Endothelial cell of umbilical vein (primary cell): ENCODE data around the gene MAFF. TPM values are rescaled to one million over a fixed set of nuclear protein-coding genes. Genes with fewer than 3 reads are reported as not detected.

Source experiments
- BruUV-seq: library from RNA; stranded (reverse); fragments of 400-500 nt; replicated peaks from 2 replicates; lab custom pipeline; 2021; lab: Mats Ljungman, UMichigan
- CTCF ChIA-PET: fragments of 300-600, 350-600 bp; sonication (Branson Sonifier 250); formaldehyde crosslinking; loops from one replicate; lab custom pipeline; 2021; ENCODE audit warnings: antibody characterized with exemption, inconsistent platforms; lab: Charles Lee
- POLR2A ChIA-PET: fragments of 300-600, 350-600 bp; sonication (Branson Sonifier 250); formaldehyde crosslinking; loops from one replicate; lab custom pipeline; 2021; ENCODE audit warnings: antibody characterized with exemption, inconsistent platforms; lab: Charles Lee
- DNase-seq: peaks from one replicate; pipeline ENCODE4 v3.0.0-alpha.2; 2011; ENCODE audit warnings: low read depth, low spot score
- FAIRE-seq: peaks from 2 replicates; lab custom pipeline; 2011; peaks lifted over from hg19 to GRCh38; lab: Jason Lieb, UNC
- H2AFZ ChIP-seq: 2 replicates; pipeline ENCODE4 v1.6.0; 2012; ENCODE audit warnings: low read depth, low read length, control low read depth, inconsistent platforms
- H3K27ac ChIP-seq: 2 replicates; pipeline ENCODE4 v1.5.1; 2011; ENCODE audit warnings: low read depth, mild to moderate bottlenecking, control low read depth, low read length, moderate library complexity; ENCODE audit not compliant: insufficient read depth
- H3K27me3 ChIP-seq, 2 experiments: 2 replicates each; pipeline versions ENCODE4 v1.6.0 to v1.6.1; 2011; ENCODE audit warnings: low read length in 2 of 2, mixed read lengths in 1 of 2; ENCODE audit not compliant: control insufficient read depth in 2 of 2, insufficient read depth in 2 of 2
- H3K36me3 ChIP-seq, 2 experiments: 2 replicates in 1 of 2; 3 replicates in 1 of 2; pipeline ENCODE4 v1.5.1; 2011; ENCODE audit warnings: low read length in 2 of 2, mild to moderate bottlenecking in 1 of 2, moderate library complexity in 1 of 2; ENCODE audit not compliant: control insufficient read depth in 2 of 2, insufficient read depth in 2 of 2; ENCODE audit errors: extremely low read depth in 1 of 2
- H3K4me1 ChIP-seq: 3 replicates; pipeline ENCODE4 v1.5.1; 2011; ENCODE audit warnings: mild to moderate bottlenecking, low read length; ENCODE audit not compliant: control insufficient read depth, insufficient read depth; ENCODE audit errors: extremely low read depth
- H3K4me2 ChIP-seq: 2 replicates; pipeline ENCODE4 v1.6.1; 2011; ENCODE audit warnings: low read length, control low read depth, mixed read lengths; ENCODE audit not compliant: insufficient read depth
- H3K4me3 ChIP-seq, 3 experiments: fragments of 200-600 bp in 1 of 3; sonication (generic), shearing (Covaris generic) in 1 of 3; replicated peaks in 1 of 3; 2 replicates each; pipeline ENCODE4 v1.5.1; 2011 to 2016; ENCODE audit warnings: control low read depth in 3 of 3, low read length in 3 of 3, mild to moderate bottlenecking in 2 of 3, inconsistent platforms in 1 of 3, low read depth in 1 of 3, moderate library complexity in 1 of 3; ENCODE audit not compliant: insufficient read depth in 1 of 3
- H3K79me2 ChIP-seq: 2 replicates; pipeline ENCODE4 v1.6.0; 2012; ENCODE audit warnings: low read length, inconsistent platforms; ENCODE audit not compliant: control insufficient read depth, insufficient read depth
- H3K9ac ChIP-seq: replicated peaks from 2 replicates; pipeline ENCODE3; 2011; ENCODE audit warnings: low read length, control low read depth; ENCODE audit not compliant: insufficient read depth; ENCODE audit errors: extremely low read depth
- H3K9me1 ChIP-seq: replicated peaks from 3 replicates; pipeline ENCODE4 v1.6.0; 2011; ENCODE audit warnings: mild to moderate bottlenecking, low read length; ENCODE audit not compliant: control insufficient read depth, insufficient read depth; ENCODE audit errors: extremely low read depth
- H3K9me3 ChIP-seq: replicated peaks from 2 replicates; pipeline ENCODE4 v1.5.1; 2012; ENCODE audit warnings: low read length, inconsistent platforms; ENCODE audit not compliant: control insufficient read depth, insufficient read depth
- H4K20me1 ChIP-seq: replicated peaks from 2 replicates; pipeline ENCODE3; 2011; ENCODE audit warnings: mild to moderate bottlenecking, low read length; ENCODE audit not compliant: control insufficient read depth, insufficient read depth; ENCODE audit errors: extremely low read depth
- EZH2 ChIP-seq: IDR thresholded peaks from 2 replicates; pipeline ENCODE4 v1.6.1; 2012; ENCODE audit warnings: borderline replicate concordance, low read depth, mild to moderate bottlenecking, moderate library complexity, low read length, inconsistent platforms; ENCODE audit not compliant: severe bottlenecking
- FOS ChIP-seq: IDR thresholded peaks from 2 replicates; pipeline ENCODE4 v1.6.1; 2011; ENCODE audit warnings: mild to moderate bottlenecking, low read length, moderate library complexity, borderline replicate concordance; ENCODE audit not compliant: insufficient read depth
- GATA2 ChIP-seq: IDR thresholded peaks from 2 replicates; pipeline ENCODE4 v1.7.0; 2011; ENCODE audit warnings: low read depth, mild to moderate bottlenecking, moderate library complexity, mixed read lengths, low read length; ENCODE audit not compliant: insufficient read length, insufficient read depth
- JUN ChIP-seq: IDR thresholded peaks from 2 replicates; pipeline ENCODE4 v1.6.1; 2011; ENCODE audit warnings: borderline replicate concordance, low read depth; ENCODE audit not compliant: insufficient read length, insufficient read depth
- MYC ChIP-seq: IDR thresholded peaks from one replicate; pipeline ENCODE4 v1.6.1; 2011; ENCODE audit warnings: mild to moderate bottlenecking, low read depth, low read length
- POLR2A ChIP-seq: IDR thresholded peaks from 2 replicates; pipeline ENCODE4 v1.6.1; 2012; ENCODE audit warnings: low read depth, mild to moderate bottlenecking, control low read depth, low read length
- POLR2AphosphoS5 ChIP-seq: IDR thresholded peaks from 2 replicates; pipeline ENCODE4 v1.6.1; 2012; ENCODE audit warnings: low read depth, mild to moderate bottlenecking, control low read depth, low read length, moderate library complexity; ENCODE audit not compliant: insufficient read depth
- dilution Hi-C: fragments of 300-500 bp; cut with MboI; formaldehyde crosslinking; loops from one replicate; pipeline ENCODE4 v1.15.0; 2019; ENCODE audit warnings: low sequenced_read_pairs; ENCODE audit not compliant: extremely low pct_ligation_motif_present
- intact Hi-C: fragments of 100-400 bp; cut with micrococcal nuclease; formaldehyde crosslinking; loops from one replicate; pipeline ENCODE4 v1.10.0; 2022
- polyA plus RNA-seq, 4 experiments: library from polyadenylated mRNA; depleted of rRNA in 3 of 4; stranded (reverse) in 3 of 4; unstranded in 1 of 4; fragments of >200 nt; gene quantifications; 2 replicates each; pipeline versions ENCODE4 v1.2.1 to v1.2.3, GENCODE V29; 2011 to 2012; ENCODE audit warnings: missing spikeins in 1 of 4
- small RNA-seq: library from RNA; depleted of rRNA; stranded (forward); fragments of <200 nt; gene quantifications from one replicate; pipeline ENCODE3, GENCODE V24; 2012; ENCODE audit warnings: low replicate concordance, low read depth; ENCODE audit not compliant: insufficient read depth, insufficient read length
- total RNA-seq: library from RNA; stranded (reverse); gene quantifications from 2 replicates; pipeline ENCODE4 v1.2.3, GENCODE V29; 2021
- TF ChIP-seq, protein P1 (sequence below): IDR thresholded peaks from 2 replicates; pipeline ENCODE4 v1.6.1; 2011; ENCODE audit not compliant: insufficient read depth, insufficient read length
- TF ChIP-seq, protein P2 (sequence below), 2 donors: IDR thresholded peaks; 1 replicate in 1 of 2; 2 replicates in 1 of 2; pipeline ENCODE4 v1.5.1; 2011; ENCODE audit warnings: low read length in 2 of 2, mild to moderate bottlenecking in 2 of 2, moderate library complexity in 2 of 2, control low read depth in 1 of 2, inconsistent platforms in 1 of 2, low read depth in 1 of 2; ENCODE audit not compliant: insufficient read depth in 1 of 2; ENCODE audit errors: extremely low read depth in 1 of 2

Gene MAFF
- total and polyA plus RNA-seq, 2 donors (not counting 3 experiments of a cell fraction or from before 2014, with no cell fraction given): 29.0 to 61.2 TPM

DNA sequence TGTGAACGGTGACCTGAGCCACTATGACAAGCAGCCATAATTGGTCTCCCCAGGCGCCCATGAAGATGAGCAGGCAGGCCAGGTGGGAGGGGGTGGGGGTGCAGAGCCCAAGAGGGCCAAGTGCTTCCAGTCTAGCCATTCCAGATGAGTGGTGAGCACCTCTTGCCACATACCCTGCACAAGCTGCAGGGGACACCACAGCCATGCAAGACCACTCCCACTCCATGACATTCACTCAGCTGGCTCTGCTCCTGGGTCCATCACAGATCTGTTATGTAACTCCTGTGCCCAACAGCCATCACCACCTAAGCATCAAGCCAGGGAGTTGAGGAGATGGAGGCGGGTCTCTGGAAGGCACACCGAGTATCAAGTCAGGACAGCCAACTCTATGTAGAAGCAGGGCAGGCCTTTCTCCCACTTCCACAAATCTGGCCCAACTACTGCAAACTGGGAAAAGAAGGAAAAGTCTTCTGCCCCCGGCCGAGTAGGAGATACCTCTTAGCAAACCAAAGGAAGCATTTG lies 62.6 kb downstream of the MAFF start:
- peaks cover 4% of the 10 kb centered on the region for H3K4me1 ChIP-seq
- peaks cover 0 to 5% of the 10 kb centered on the region in 2 experiments for H3K36me3 ChIP-seq
- peaks cover 82% of the 10 kb centered on the region for H3K79me2 ChIP-seq
- no peak overlapping the region for H3K27ac ChIP-seq
- no peaks in the 10 kb centered on the region for H4K20me1 ChIP-seq
- dilution Hi-C loops (no loop called here), intact Hi-C loops (no loop called here)
- no peak overlapping the region for H2AFZ ChIP-seq
- FAIRE-seq (no peak), DNase-seq (no peak)
- no peaks in the 10 kb centered on the region for H3K9me3 ChIP-seq
- POLR2A ChIA-PET: no interaction called here
- no peak overlapping the region for H3K4me3 ChIP-seq
- H3K9me1 ChIP-seq: no peaks in the 10 kb centered on the region
- no peak overlapping the region for H3K4me2 ChIP-seq
- CTCF ChIA-PET: no interaction called here
- H3K9ac ChIP-seq: no peak overlapping the region
- TF ChIP-seq POLR2A (no peak), FOS (no peak), JUN (no peak), POLR2AphosphoS5 (no peak), GATA2 (no peak), MYC (no peak), EZH2 (no peak)
- TF ChIP-seq, protein P1, sequence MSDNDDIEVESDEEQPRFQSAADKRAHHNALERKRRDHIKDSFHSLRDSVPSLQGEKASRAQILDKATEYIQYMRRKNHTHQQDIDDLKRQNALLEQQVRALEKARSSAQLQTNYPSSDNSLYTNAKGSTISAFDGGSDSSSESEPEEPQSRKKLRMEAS: no peak
- TF ChIP-seq, protein P2, sequence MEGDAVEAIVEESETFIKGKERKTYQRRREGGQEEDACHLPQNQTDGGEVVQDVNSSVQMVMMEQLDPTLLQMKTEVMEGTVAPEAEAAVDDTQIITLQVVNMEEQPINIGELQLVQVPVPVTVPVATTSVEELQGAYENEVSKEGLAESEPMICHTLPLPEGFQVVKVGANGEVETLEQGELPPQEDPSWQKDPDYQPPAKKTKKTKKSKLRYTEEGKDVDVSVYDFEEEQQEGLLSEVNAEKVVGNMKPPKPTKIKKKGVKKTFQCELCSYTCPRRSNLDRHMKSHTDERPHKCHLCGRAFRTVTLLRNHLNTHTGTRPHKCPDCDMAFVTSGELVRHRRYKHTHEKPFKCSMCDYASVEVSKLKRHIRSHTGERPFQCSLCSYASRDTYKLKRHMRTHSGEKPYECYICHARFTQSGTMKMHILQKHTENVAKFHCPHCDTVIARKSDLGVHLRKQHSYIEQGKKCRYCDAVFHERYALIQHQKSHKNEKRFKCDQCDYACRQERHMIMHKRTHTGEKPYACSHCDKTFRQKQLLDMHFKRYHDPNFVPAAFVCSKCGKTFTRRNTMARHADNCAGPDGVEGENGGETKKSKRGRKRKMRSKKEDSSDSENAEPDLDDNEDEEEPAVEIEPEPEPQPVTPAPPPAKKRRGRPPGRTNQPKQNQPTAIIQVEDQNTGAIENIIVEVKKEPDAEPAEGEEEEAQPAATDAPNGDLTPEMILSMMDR (IDR thresholded peaks at IDR 0.05; ENCODE audit: extremely low read depth in 1 of 2, insufficient read depth in 1 of 2, low read depth in 1 of 2, low read length in 2 of 2): no peak
- no peaks in the 10 kb centered on the region for H3K27me3 ChIP-seq
- BruUV-seq: no TSS peak

Small RNA genes lying within 50 kb of the gene (small RNA-seq; reads per million reads assigned to genes)
- not detected for gene RN7SL704P

Other genes starting within 250 kb of the MAFF start
- gene C22orf23, start 248.4 kb upstream of the MAFF start, total RNA-seq: 0.44 and 0.46 TPM in 2 replicates
- 0.23 and 0.43 TPM in 2 replicates for gene C22orf23, start 248.4 kb upstream of the MAFF start, polyA plus RNA-seq
- 98.3 and 106 TPM in 2 replicates for gene POLR2F, start 248.3 kb upstream of the MAFF start, total RNA-seq
- gene POLR2F, start 248.3 kb upstream of the MAFF start, polyA plus RNA-seq: 112 and 133 TPM in 2 replicates
- gene SOX10, start 217.4 kb upstream of the MAFF start, total RNA-seq: not detected in 2 replicates
- gene SOX10, start 217.4 kb upstream of the MAFF start, polyA plus RNA-seq: not detected in 2 replicates
- 18.0 and 18.5 TPM in 2 replicates for gene PICK1, start 144.6 kb upstream of the MAFF start, total RNA-seq
- gene PICK1, start 144.6 kb upstream of the MAFF start, polyA plus RNA-seq: 18.8 and 20.8 TPM in 2 replicates
- gene SLC16A8, start 117.8 kb upstream of the MAFF start, total RNA-seq: not detected in 2 replicates
- gene SLC16A8, start 117.8 kb upstream of the MAFF start, polyA plus RNA-seq: 0.06 and 0.14 TPM in 2 replicates
- 0.16 and 0.20 TPM in 2 replicates for gene BAIAP2L2, start 91.3 kb upstream of the MAFF start, total RNA-seq
- gene BAIAP2L2, start 91.3 kb upstream of the MAFF start, polyA plus RNA-seq: 0.35 and 0.43 TPM in 2 replicates
- gene PLA2G6, start 20.2 kb upstream of the MAFF start, total RNA-seq: 10.3 and 11.1 TPM in 2 replicates
- 6.6 and 9.9 TPM in 2 replicates for gene PLA2G6, start 20.2 kb upstream of the MAFF start, polyA plus RNA-seq
- 96.6 and 99.8 TPM in 2 replicates for gene TMEM184B, start 71.0 kb downstream of the MAFF start, total RNA-seq
- gene TMEM184B, start 71.0 kb downstream of the MAFF start, polyA plus RNA-seq: 72.5 and 88.8 TPM in 2 replicates
- 261 and 262 TPM in 2 replicates for gene CSNK1E, start 115.4 kb downstream of the MAFF start, total RNA-seq
- gene CSNK1E, start 115.4 kb downstream of the MAFF start, polyA plus RNA-seq: 259 and 277 TPM in 2 replicates